Measurements from ENCODE around the gene STXBP6. TPM values are rescaled to one million over a fixed set of nuclear protein-coding genes. Genes with fewer than 3 reads are reported as not detected.

Gene STXBP6
- total and polyA plus RNA-seq, 2 experiments from 2014 or later: 19.7 to 29.0 TPM

- TF ChIP-seq ZNF114 (CRISPR knock-in tag; IDR thresholded peaks at IDR 0.05): no peak
- TF ChIP-seq CREB1 (CRISPR knock-in tag; IDR thresholded peaks at IDR 0.05; ENCODE audit: low read depth): no peak
- no peak for TF ChIP-seq EZH2phosphoT487 (IDR thresholded peaks at IDR 0.05; ENCODE audit: unreplicated experiment)
- no peak for TF ChIP-seq POLR2AphosphoS5 (IDR thresholded peaks at IDR 0.05; ENCODE audit: low read depth)
- TF ChIP-seq EZH2 (IDR thresholded peaks at IDR 0.05; ENCODE audit: low read depth, unreplicated experiment): no peak
- TF ChIP-seq ZNF331 (CRISPR knock-in tag; IDR thresholded peaks at IDR 0.05; ENCODE audit: low read depth): no peak
- TF ChIP-seq ZNF462 (CRISPR knock-in tag; IDR thresholded peaks at IDR 0.05): no peak
- no peak for TF ChIP-seq JUNB (IDR thresholded peaks at IDR 0.05; ENCODE audit: unreplicated experiment)
- TF ChIP-seq, protein P1, sequence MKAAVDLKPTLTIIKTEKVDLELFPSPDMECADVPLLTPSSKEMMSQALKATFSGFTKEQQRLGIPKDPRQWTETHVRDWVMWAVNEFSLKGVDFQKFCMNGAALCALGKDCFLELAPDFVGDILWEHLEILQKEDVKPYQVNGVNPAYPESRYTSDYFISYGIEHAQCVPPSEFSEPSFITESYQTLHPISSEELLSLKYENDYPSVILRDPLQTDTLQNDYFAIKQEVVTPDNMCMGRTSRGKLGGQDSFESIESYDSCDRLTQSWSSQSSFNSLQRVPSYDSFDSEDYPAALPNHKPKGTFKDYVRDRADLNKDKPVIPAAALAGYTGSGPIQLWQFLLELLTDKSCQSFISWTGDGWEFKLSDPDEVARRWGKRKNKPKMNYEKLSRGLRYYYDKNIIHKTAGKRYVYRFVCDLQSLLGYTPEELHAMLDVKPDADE (IDR thresholded peaks at IDR 0.05): no peak
- TF ChIP-seq, protein P2, sequence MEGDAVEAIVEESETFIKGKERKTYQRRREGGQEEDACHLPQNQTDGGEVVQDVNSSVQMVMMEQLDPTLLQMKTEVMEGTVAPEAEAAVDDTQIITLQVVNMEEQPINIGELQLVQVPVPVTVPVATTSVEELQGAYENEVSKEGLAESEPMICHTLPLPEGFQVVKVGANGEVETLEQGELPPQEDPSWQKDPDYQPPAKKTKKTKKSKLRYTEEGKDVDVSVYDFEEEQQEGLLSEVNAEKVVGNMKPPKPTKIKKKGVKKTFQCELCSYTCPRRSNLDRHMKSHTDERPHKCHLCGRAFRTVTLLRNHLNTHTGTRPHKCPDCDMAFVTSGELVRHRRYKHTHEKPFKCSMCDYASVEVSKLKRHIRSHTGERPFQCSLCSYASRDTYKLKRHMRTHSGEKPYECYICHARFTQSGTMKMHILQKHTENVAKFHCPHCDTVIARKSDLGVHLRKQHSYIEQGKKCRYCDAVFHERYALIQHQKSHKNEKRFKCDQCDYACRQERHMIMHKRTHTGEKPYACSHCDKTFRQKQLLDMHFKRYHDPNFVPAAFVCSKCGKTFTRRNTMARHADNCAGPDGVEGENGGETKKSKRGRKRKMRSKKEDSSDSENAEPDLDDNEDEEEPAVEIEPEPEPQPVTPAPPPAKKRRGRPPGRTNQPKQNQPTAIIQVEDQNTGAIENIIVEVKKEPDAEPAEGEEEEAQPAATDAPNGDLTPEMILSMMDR (conservative IDR thresholded peaks at IDR 0.05; ENCODE audit: low read depth in 2 of 2): no peak
- TF ChIP-seq NANOG (IDR thresholded peaks at IDR 0.05; ENCODE audit: borderline replicate concordance): no peak
- TF ChIP-seq STAT1 (IDR thresholded peaks at IDR 0.05; ENCODE audit: unreplicated experiment): no peak
- no peak overlapping the region for H3K4me2 ChIP-seq
- DNase-seq (ENCODE audit: low spot score) (no peak), ATAC-seq (no peak)
- H3K9me3 Mint-ChIP-seq: no peaks in the 10 kb centered on the region
- no peak overlapping the region for H3K4me3 ChIP-seq
- H3K4me1 ChIP-seq (ENCODE audit: insufficient read depth): peaks cover 22% of the 10 kb centered on the region
- no peaks in the 10 kb centered on the region for H3F3A ChIP-seq (replicated peaks; ENCODE audit: low read depth)
- H3K4me3 Mint-ChIP-seq: no peak overlapping the region
- peaks cover 26% of the 10 kb centered on the region for H3K79me2 ChIP-seq (replicated peaks; ENCODE audit: insufficient read depth)
- H3K36me3 ChIP-seq (ENCODE audit: insufficient read depth): no peaks in the 10 kb centered on the region
- peaks cover 6% of the 10 kb centered on the region; the same call in 1 of the 2 replicates for H3K9me2 ChIP-seq (ENCODE audit: insufficient read depth)
- H3K27me3 ChIP-seq (ENCODE audit: insufficient read depth): no peaks in the 10 kb centered on the region
- no peak overlapping the region for H2AFZ ChIP-seq
- H3K27ac ChIP-seq (ENCODE audit: low read depth): no peak overlapping the region
- peaks cover 18% of the 10 kb centered on the region for H3K4me1 Mint-ChIP-seq
- no peaks in the 10 kb centered on the region for H4K20me1 ChIP-seq (replicated peaks; ENCODE audit: insufficient read depth)
- H3K36me3 Mint-ChIP-seq (ENCODE audit: low read depth): no peaks in the 10 kb centered on the region
- no peak overlapping the region for H3K27ac Mint-ChIP-seq
- H3K27me3 Mint-ChIP-seq (ENCODE audit: insufficient read depth, low read depth, poor library complexity): no peaks in the 10 kb centered on the region
These were observed 42.1 kb downstream of the STXBP6 start for GRCh38 chr14:25007832-25008231.

Data from GM23338 (cell line).